Stimulated activated CD4-positive, alpha-beta T cell treated with anti-CD3 and anti-CD28 coated beads, Interleukin-1b, Interleukin-23, amount 100 ng/mL, for 1 hour (primary cell): ENCODE results near the gene BMPR1A.

Experiments used
- DNase-seq, 2 donors: peaks; one replicate each; pipeline ENCODE4 v3.0.0-alpha.2; 2020; ENCODE audit warnings: low read depth in 2 of 2

The BMPR1A gene

GRCh38 chr10:86802473-86803108 lies 46.2 kb downstream of the BMPR1A start:
- no peak for DNase-seq

- DNase-seq, result no peak
Measured at GRCh38 chr10:86803156-86803555, 46.7 kb downstream of the BMPR1A start.

- no peak for DNase-seq
Measured at GRCh38 chr10:86804805-86805204, 48.4 kb downstream of the BMPR1A start.

GRCh38 chr10:86813101-86813500 lies 56.7 kb downstream of the BMPR1A start:
- no peak for DNase-seq

GRCh38 chr10:86813982-86814381 lies 57.6 kb downstream of the BMPR1A start:
- DNase-seq, result no peak

GRCh38 chr10:86815035-86815617 lies 58.7 kb downstream of the BMPR1A start:
- DNase-seq, result no peak

- no peak for DNase-seq
Measured at GRCh38 chr10:86815640-86816039, 59.2 kb downstream of the BMPR1A start.

GRCh38 chr10:86817246-86817645 lies 60.8 kb downstream of the BMPR1A start:
- DNase-seq, result no peak

- DNase-seq, result no peak
Measured at GRCh38 chr10:86819567-86819966, 63.1 kb downstream of the BMPR1A start.

- DNase-seq, result no peak
Measured at GRCh38 chr10:86820509-86820908, 64.1 kb downstream of the BMPR1A start.

GRCh38 chr10:86821388-86821999 lies 65.1 kb downstream of the BMPR1A start:
- no peak for DNase-seq

- no peak for DNase-seq
Measured at GRCh38 chr10:86823565-86823964, 67.1 kb downstream of the BMPR1A start.

GRCh38 chr10:86824151-86824550 lies 67.7 kb downstream of the BMPR1A start:
- DNase-seq, result no peak

GRCh38 chr10:86825366-86825765 lies 68.9 kb downstream of the BMPR1A start:
- no peak for DNase-seq

GRCh38 chr10:86827639-86828038 lies 71.2 kb downstream of the BMPR1A start:
- no peak for DNase-seq

- no peak for DNase-seq
Measured at GRCh38 chr10:86828145-86828544, 71.7 kb downstream of the BMPR1A start.

- DNase-seq, result no peak
Measured at GRCh38 chr10:86829472-86829871, 73.1 kb downstream of the BMPR1A start.

GRCh38 chr10:86830043-86830591 lies 73.7 kb downstream of the BMPR1A start:
- no peak for DNase-seq

GRCh38 chr10:86833969-86834368 lies 77.5 kb downstream of the BMPR1A start:
- no peak for DNase-seq

GRCh38 chr10:86836044-86836443 lies 79.6 kb downstream of the BMPR1A start:
- no peak for DNase-seq

GRCh38 chr10:86837663-86838062 lies 81.2 kb downstream of the BMPR1A start:
- DNase-seq, result no peak

GRCh38 chr10:86840498-86840897 lies 84.1 kb downstream of the BMPR1A start:
- DNase-seq, result no peak

GRCh38 chr10:86846088-86846487 lies 89.7 kb downstream of the BMPR1A start:
- DNase-seq, result no peak
